Measurements from ENCODE around the gene FCN1. TPM values are rescaled to one million over a fixed set of nuclear protein-coding genes. Genes with fewer than 3 reads are reported as not detected.
"Not testable (repeated sequence)": the region's sequence is repeated elsewhere in the genome, so short reads cannot be mapped to it uniquely, and the experiment has no call there.

FCN1 gene
- total RNA-seq, 4 donors from 2014 or later: 0.10 to 2.3 (median 1.1) TPM; not detected in 1

DNA sequence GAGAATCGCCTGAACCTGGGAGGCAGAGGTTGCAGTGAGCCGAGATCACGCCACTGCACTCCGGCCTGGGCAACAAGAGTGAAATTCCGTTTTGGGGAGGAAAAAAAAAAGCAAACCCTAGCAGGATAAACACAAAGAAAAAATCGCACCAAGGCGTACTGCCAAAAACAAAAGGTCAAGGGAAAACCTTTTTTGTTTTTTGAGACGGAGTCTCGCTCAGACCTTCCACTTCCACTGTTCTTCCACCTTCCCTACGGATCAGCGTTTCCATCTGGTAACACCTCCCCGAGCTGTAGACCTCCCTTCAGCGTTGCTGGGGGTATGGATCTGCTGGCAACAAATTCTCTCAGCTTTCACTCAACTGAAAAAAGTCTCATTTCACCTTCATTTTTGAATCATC is 57.2 kb downstream of the FCN1 start:
- Histone ChIP-seq H3K4me1 (peaks cover 0 to 10% of the 10 kb centered on the region in 2 donors), H3K4me3 (replicated peaks in 1 of 3) (no peak overlapping the region), H3K9me3 (no peaks in the 10 kb centered on the region), H3K27me3 (no peaks in the 10 kb centered on the region), H3K27ac (no peak overlapping the region), H3K36me3 (no peaks in the 10 kb centered on the region)
- intact Hi-C loops (cut with DNase I): no loop called here
- DNase-seq: no peak
- WGBS, 2 donors: 81 to 82% methylated on average over 13 of the region's 13 CpGs
- TF ChIP-seq, protein P1, sequence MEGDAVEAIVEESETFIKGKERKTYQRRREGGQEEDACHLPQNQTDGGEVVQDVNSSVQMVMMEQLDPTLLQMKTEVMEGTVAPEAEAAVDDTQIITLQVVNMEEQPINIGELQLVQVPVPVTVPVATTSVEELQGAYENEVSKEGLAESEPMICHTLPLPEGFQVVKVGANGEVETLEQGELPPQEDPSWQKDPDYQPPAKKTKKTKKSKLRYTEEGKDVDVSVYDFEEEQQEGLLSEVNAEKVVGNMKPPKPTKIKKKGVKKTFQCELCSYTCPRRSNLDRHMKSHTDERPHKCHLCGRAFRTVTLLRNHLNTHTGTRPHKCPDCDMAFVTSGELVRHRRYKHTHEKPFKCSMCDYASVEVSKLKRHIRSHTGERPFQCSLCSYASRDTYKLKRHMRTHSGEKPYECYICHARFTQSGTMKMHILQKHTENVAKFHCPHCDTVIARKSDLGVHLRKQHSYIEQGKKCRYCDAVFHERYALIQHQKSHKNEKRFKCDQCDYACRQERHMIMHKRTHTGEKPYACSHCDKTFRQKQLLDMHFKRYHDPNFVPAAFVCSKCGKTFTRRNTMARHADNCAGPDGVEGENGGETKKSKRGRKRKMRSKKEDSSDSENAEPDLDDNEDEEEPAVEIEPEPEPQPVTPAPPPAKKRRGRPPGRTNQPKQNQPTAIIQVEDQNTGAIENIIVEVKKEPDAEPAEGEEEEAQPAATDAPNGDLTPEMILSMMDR (IDR thresholded peaks at IDR 0.05): no peak
- no peak for TF ChIP-seq POLR2A (IDR thresholded peaks at IDR 0.05)

DNA sequence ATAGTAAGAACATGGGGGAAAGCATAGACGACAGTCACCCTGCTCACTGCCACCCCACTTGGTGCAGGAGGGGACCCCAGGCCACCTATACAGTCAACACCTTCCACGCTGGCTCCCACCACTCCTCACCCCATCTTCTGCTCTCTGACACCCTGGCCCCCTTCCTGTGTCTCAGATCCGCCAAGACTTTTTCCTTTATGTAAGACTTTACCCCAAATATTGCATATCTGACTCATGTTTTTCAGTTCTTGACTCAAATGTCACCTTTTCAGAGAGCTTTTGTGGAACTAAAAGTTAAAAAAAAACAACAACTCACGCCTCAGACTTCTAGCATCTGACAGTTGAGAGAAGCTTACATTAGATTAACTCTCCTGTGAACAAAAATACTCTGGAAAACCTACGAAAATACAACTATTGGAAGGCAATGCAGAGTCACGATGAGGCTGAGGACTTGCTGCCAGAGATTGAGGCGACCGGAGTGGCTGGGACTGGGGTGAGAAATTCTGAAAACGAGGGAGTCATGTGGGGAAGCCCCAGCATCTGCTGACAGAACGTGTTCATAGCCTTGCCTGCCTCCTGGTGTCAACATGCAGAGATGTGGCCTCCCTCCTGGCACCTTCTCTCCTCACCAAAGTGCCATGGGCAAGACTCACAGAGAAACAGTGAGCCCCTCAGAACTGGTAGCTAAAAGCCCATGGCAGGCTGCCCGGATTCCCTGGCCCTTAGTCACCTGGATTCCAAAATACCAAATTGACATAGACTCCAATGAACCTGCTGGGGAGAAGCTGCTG is 59.5 kb downstream of the FCN1 start:
- H3K27me3 ChIP-seq: no peaks in the 10 kb centered on the region
- intact Hi-C loops (cut with DNase I): no loop called here
- WGBS, 2 donors: 65 to 71% methylated on average over 11 of the region's 11 CpGs
- peak; percentile 22 to 56 for DNase-seq
- no peak for TF ChIP-seq POLR2A (IDR thresholded peaks at IDR 0.05)
- TF ChIP-seq, protein P1 (IDR thresholded peaks at IDR 0.05): no peak
- H3K36me3 ChIP-seq: no peaks in the 10 kb centered on the region
- H3K4me1 ChIP-seq: no peaks in the 10 kb centered on the region
- H3K4me3 ChIP-seq (replicated peaks in 1 of 3): no peak overlapping the region
- no peak overlapping the region for H3K27ac ChIP-seq
- H3K9me3 ChIP-seq: no peaks in the 10 kb centered on the region

DNA sequence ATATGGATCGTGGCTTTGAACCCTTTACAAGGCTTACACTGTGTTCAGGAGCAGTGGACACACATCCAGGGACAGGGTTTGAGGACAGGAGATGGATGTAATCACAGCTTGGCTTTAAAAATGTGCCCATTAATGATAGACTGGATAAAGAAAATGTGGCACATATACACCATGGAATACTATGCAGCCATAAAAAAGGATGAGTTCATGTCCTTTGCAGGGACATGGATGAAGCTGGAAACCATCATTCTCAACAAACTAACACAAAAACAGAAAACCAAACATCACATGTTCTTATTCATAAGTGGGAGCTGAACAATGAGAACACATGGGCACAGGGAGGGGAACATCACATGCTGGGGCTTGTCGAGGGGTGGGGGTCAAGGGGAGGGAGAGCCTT is 60.3 kb downstream of the FCN1 start:
- H3K4me3 ChIP-seq (replicated peaks in 1 of 3); DNase-seq; intact Hi-C loops (cut with DNase I); H3K27ac ChIP-seq; H3K9me3 ChIP-seq; H3K27me3 ChIP-seq; H3K36me3 ChIP-seq; H3K4me1 ChIP-seq: not testable (repeated sequence)
- 89 to 99% methylated on average over 2 of the region's 2 CpGs for WGBS, 2 donors

DNA sequence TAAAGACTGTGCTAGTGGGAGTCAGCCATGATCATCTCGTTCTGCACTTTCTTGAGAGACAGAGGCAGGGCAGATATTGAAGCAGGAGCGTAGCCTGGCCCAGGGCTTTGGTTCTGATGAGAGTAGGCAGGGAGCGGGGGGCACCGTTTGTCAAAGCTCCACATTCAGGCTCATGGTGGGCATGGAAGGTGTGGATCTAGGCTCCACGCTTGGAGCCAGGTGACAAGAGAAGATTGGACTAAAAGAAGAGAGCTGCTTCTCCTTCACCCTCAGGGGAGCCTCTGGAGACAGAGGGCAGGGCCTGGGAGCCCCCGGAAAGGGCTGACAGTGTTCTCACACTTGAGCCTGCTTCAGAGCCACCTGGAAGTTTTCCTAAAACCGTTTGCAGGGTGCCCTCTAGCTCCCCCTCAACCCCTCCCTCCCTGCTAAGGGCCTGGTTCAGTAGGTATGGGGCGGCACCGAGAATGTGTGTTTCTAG is 61.8 kb downstream of the FCN1 start:
- TF ChIP-seq, protein P1 (IDR thresholded peaks at IDR 0.05): no peak
- TF ChIP-seq POLR2A (IDR thresholded peaks at IDR 0.05): no peak
- no peak for DNase-seq
- no peak overlapping the region for H3K27ac ChIP-seq
- no peaks in the 10 kb centered on the region for H3K9me3 ChIP-seq
- H3K36me3 ChIP-seq: no peaks in the 10 kb centered on the region
- no peak overlapping the region for H3K4me3 ChIP-seq (replicated peaks in 1 of 3)
- intact Hi-C loops (cut with DNase I): no loop called here
- WGBS, 2 donors: 72 to 82% methylated on average over 8 to 9 of the region's 9 CpGs
- no peaks in the 10 kb centered on the region for H3K4me1 ChIP-seq
- H3K27me3 ChIP-seq: no peaks in the 10 kb centered on the region

Small RNA genes within 50 kb of the gene (small RNA-seq; reads per million reads assigned to genes)
- gene AL603650.1: not detected

Other genes with a start within 250 kb of the FCN1 start
- 10 to 100 TPM in 1 of 4 donors, under 1 TPM in 1, not detected in 2; 0.93 to 16.5 TPM for gene FCN2, start 37.1 kb downstream of the FCN1 start, total RNA-seq
- 10 to 100 TPM in 3 of 4 donors, 1 to 10 TPM in 1; 7.2 to 25.8 (median 17.4) TPM for gene OLFM1, start 169.8 kb upstream of the FCN1 start, total RNA-seq